Measurements from ENCODE around the gene FNBP1.
"Not testable (repeated sequence)": the region's sequence is repeated elsewhere in the genome, so short reads cannot be mapped to it uniquely, and the experiment has no call there.

Gene FNBP1

GRCh38 chr9:129918296-129918950 is 124.6 kb downstream of the FNBP1 start:
- no peak for DNase-seq (ENCODE audit: low spot score)

- no peak for DNase-seq (ENCODE audit: low spot score)
These were observed 126.3 kb downstream of the FNBP1 start for GRCh38 chr9:129916707-129917106.

- no peak for DNase-seq (ENCODE audit: low spot score)
These were observed 128.9 kb downstream of the FNBP1 start for GRCh38 chr9:129914051-129914450.

- DNase-seq (ENCODE audit: low spot score) = no peak
These were observed 132.1 kb downstream of the FNBP1 start for GRCh38 chr9:129910628-129911567.

- no peak for DNase-seq (ENCODE audit: low spot score)
These were observed 133.1 kb downstream of the FNBP1 start for GRCh38 chr9:129909851-129910250.

- no peak for DNase-seq (ENCODE audit: low spot score)
These were observed 134.1 kb downstream of the FNBP1 start for GRCh38 chr9:129908906-129909305.

- DNase-seq (ENCODE audit: low spot score) = no peak
These were observed 135.8 kb downstream of the FNBP1 start for GRCh38 chr9:129907201-129907600.

GRCh38 chr9:129906298-129906697 is 136.7 kb downstream of the FNBP1 start:
- no peak for DNase-seq (ENCODE audit: low spot score)

- no peak for DNase-seq (ENCODE audit: low spot score)
These were observed 138.3 kb downstream of the FNBP1 start for GRCh38 chr9:129904734-129905133.

GRCh38 chr9:129902740-129903134 is 140.3 kb downstream of the FNBP1 start:
- DNase-seq (ENCODE audit: low spot score) = no peak

- no peak for DNase-seq (ENCODE audit: low spot score)
These were observed 140.8 kb downstream of the FNBP1 start for GRCh38 chr9:129901993-129902739.

GRCh38 chr9:129900263-129901027 is 142.5 kb downstream of the FNBP1 start:
- DNase-seq (ENCODE audit: low spot score) = no peak

GRCh38 chr9:129899620-129900019 is 143.4 kb downstream of the FNBP1 start:
- DNase-seq (ENCODE audit: low spot score) = no peak

- no peak for DNase-seq (ENCODE audit: low spot score)
These were observed 144.8 kb downstream of the FNBP1 start for GRCh38 chr9:129898185-129898584.

- no peak for DNase-seq (ENCODE audit: low spot score)
These were observed 145.7 kb downstream of the FNBP1 start for GRCh38 chr9:129897263-129897662.

- no peak for DNase-seq (ENCODE audit: low spot score)
These were observed 147.4 kb downstream of the FNBP1 start for GRCh38 chr9:129895376-129896268.

GRCh38 chr9:129894120-129894823 is 148.7 kb downstream of the FNBP1 start:
- no peak for DNase-seq (ENCODE audit: low spot score)

- no peak for DNase-seq (ENCODE audit: low spot score)
These were observed 151.4 kb downstream of the FNBP1 start for GRCh38 chr9:129891569-129891968.

- DNase-seq (ENCODE audit: low spot score) = not testable (repeated sequence)
These were observed 152.2 kb downstream of the FNBP1 start for GRCh38 chr9:129890718-129891299.

Measured in HuH-7 (cell line).